Omental fat pad (tissue), 4 donors: Measurements from ENCODE around the gene CCDC169. TPM values are rescaled to one million over a fixed set of nuclear protein-coding genes. Genes with fewer than 3 reads are reported as not detected.

Source experiments
- ATAC-seq: fragments of 150-250 bp; one replicate; pipeline ENCODE4 v1.9.1; 2016; ENCODE audit warnings: mild to moderate bottlenecking, moderate library complexity; ENCODE audit not compliant: low FRiP score
- DNase-seq: peaks from one replicate; pipeline ENCODE4 v3.0.0-alpha.2; 2019; ENCODE audit warnings: low spot score
- CTCF ChIP-seq, 3 donors: fragments of 450-650 bp; IDR thresholded peaks; one replicate each; pipeline ENCODE4 v1.5.1; 2016 to 2017; ENCODE audit warnings: antibody characterized with exemption in 3 of 3, mild to moderate bottlenecking in 3 of 3, moderate library complexity in 2 of 3
- total RNA-seq, 4 donors: library from RNA; depleted of rRNA; stranded (reverse); fragments of >200 nt; gene quantifications; one replicate each; pipeline ENCODE4 v1.1.0, GENCODE V29; 2016

The CCDC169 gene
- total RNA-seq, 4 donors from 2014 or later = 0.13 to 0.56 (median 0.36) TPM; not detected in 1

DNA sequence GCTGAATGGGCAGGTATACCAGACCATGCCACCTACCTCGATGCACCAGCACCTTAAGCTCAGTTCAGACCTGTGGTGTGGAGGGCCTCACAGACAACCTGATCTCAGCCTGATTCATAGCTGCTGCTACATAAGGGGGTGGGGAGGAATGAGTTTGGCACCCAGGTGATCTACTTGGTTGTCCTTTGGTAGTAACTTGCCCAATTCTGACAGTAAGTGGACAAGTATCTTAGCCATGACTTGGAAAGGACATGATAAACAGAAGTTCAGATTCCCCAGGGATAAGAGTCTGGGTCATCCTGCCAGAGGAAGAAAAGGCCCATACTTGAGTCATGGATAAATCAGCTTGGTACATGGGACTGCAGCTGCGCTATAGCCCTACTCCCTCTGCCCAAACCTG is 54.9 kb downstream of the CCDC169 start:
- DNase-seq = no peak
- TF ChIP-seq CTCF (IDR thresholded peaks at IDR 0.05) = no peak
- no peak for ATAC-seq

- TF ChIP-seq CTCF (IDR thresholded peaks at IDR 0.05) = no peak
- ATAC-seq = no peak
- DNase-seq = no peak
Measured at GRCh38 chr13:36231236-36231635, 66.4 kb downstream of the CCDC169 start.

GRCh38 chr13:36224730-36225129 is 72.9 kb downstream of the CCDC169 start:
- ATAC-seq (no peak), DNase-seq (no peak)
- TF ChIP-seq CTCF (IDR thresholded peaks at IDR 0.05) = no peak

DNA sequence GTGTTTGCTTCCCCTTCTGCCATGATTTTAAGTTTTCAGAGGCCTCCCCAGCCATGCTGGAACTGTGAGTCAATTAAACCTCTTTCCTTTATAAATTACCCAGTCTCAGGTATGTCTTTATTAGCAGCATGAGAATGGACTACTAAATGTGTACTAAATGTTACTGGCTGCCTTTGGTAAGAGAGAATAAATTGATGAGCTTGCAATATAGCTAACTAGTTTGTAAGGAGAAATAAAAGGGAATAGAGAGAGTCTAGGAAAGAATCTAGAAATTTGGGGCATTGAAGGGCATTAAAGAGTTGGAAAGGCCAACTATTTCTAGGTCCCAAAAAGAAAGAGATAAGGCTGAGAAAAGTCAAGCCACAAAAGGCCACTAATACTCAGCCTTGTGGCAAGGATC is 77.7 kb downstream of the CCDC169 start:
- no peak for DNase-seq
- TF ChIP-seq CTCF (IDR thresholded peaks at IDR 0.05) = no peak
- ATAC-seq = no peak

- ATAC-seq (no peak), DNase-seq (no peak)
- no peak for TF ChIP-seq CTCF (IDR thresholded peaks at IDR 0.05)
Measured at GRCh38 chr13:36217456-36217855, 80.2 kb downstream of the CCDC169 start.

DNA sequence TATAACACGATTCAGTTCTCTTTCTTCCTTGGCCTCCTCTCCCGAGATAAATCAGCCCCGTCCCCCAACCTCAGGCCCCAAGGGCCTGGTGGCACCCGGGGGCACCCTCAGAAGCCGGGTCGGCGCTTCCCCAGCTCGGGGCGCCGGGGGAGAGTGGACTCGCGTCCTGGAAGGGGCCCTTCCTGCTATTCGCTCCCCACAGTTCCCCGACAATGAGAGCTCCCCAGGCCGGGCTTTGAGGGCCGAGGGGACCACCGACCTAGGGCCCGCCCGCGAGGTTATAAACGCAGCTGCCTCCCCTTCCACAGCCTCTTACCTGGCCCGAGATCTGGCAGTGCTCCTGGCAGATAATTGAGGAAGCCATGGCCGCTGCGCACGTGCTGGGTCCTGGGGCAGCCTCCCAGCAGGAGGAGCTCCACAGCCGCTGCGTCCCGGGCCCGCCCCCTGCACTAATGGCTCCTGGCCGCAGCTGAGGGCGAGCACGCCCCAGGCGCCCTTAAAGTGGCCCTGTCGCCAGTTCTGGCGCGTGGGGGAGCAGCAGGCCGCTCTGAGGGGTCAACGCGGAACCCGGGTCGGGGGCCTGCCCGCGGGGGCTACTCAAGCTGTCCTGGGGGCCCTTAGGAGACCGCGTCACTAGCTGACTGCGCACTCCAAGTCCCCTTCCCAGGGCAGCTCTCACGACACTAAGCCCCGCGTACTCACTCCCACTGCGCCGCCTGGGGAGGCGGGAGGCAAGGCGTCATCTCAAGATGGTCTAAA is 83.3 kb downstream of the CCDC169 start, which contains the start of gene SOHLH2:
SOHLH2 (minus strand) TSS at position 394 of the 759 bp plus-strand sequence; CDS start at position 364, 30 bp downstream.
- ATAC-seq (no peak), DNase-seq (no peak)
- TF ChIP-seq CTCF (IDR thresholded peaks at IDR 0.05) = no peak

- ATAC-seq = no peak
- DNase-seq = no peak
- TF ChIP-seq CTCF (IDR thresholded peaks at IDR 0.05) = no peak
Measured at GRCh38 chr13:36212789-36213188, 84.8 kb downstream of the CCDC169 start.
